ENCODE data around the gene ECM2. TPM values are rescaled to one million over a fixed set of nuclear protein-coding genes. Genes with fewer than 3 reads are reported as not detected.
"Not testable (repeated sequence)": the region's sequence is repeated elsewhere in the genome, so short reads cannot be mapped to it uniquely, and the experiment has no call there.

Gene ECM2
- total RNA-seq: not detected

GRCh38 chr9:92535940-92536850, at the start of gene ECM2:
Gene ECM2, minus strand, starts transcription at chr9:92535990. Its CDS starts 13,124 bp downstream, at chr9:92522866.
- no peak for DNase-seq (ENCODE audit: low read depth in 2 of 3, low spot score in 2 of 3)

- DNase-seq (ENCODE audit: low read depth in 2 of 3, low spot score in 2 of 3): no peak
Measured at GRCh38 chr9:92576175-92576574, 40.4 kb upstream of the ECM2 start.

- not testable (repeated sequence) for DNase-seq (ENCODE audit: low read depth in 2 of 3, low spot score in 2 of 3)
Measured at GRCh38 chr9:92573612-92574011, 37.8 kb upstream of the ECM2 start.

- DNase-seq (ENCODE audit: low read depth in 2 of 3, low spot score in 2 of 3): not testable (repeated sequence)
Measured at GRCh38 chr9:92571871-92572270, 36.1 kb upstream of the ECM2 start.

GRCh38 chr9:92564982-92565381, 29.2 kb upstream of the ECM2 start:
- no peak for DNase-seq (ENCODE audit: low read depth in 2 of 3, low spot score in 2 of 3)

GRCh38 chr9:92564504-92564903, 28.7 kb upstream of the ECM2 start:
- DNase-seq (ENCODE audit: low read depth in 2 of 3, low spot score in 2 of 3): peak in 2 of 3 donors; percentile 29 to 73

GRCh38 chr9:92563116-92564100, 27.6 kb upstream of the ECM2 start:
- DNase-seq (ENCODE audit: low read depth in 2 of 3, low spot score in 2 of 3): peak in 2 of 3 donors; percentile 11 to 62

GRCh38 chr9:92562461-92562967, 26.7 kb upstream of the ECM2 start:
- DNase-seq (ENCODE audit: low read depth in 2 of 3, low spot score in 2 of 3): no peak

- DNase-seq (ENCODE audit: low read depth in 2 of 3, low spot score in 2 of 3): peak in 1 of 3 donors; percentile 8
Measured at GRCh38 chr9:92561374-92562330, 25.9 kb upstream of the ECM2 start.

GRCh38 chr9:92558612-92559374, 23.0 kb upstream of the ECM2 start:
- DNase-seq (ENCODE audit: low read depth in 2 of 3, low spot score in 2 of 3): no peak

GRCh38 chr9:92550765-92551164, 15.0 kb upstream of the ECM2 start:
- DNase-seq (ENCODE audit: low read depth in 2 of 3, low spot score in 2 of 3): no peak

- DNase-seq (ENCODE audit: low read depth in 2 of 3, low spot score in 2 of 3): no peak
Measured at GRCh38 chr9:92547356-92547755, 11.6 kb upstream of the ECM2 start.

GRCh38 chr9:92545002-92545510, 9.3 kb upstream of the ECM2 start:
- DNase-seq (ENCODE audit: low read depth in 2 of 3, low spot score in 2 of 3): no peak

- no peak for DNase-seq (ENCODE audit: low read depth in 2 of 3, low spot score in 2 of 3)
Measured at GRCh38 chr9:92543972-92544371, 8.2 kb upstream of the ECM2 start.

GRCh38 chr9:92538541-92538940, 2.8 kb upstream of the ECM2 start:
- no peak for DNase-seq (ENCODE audit: low read depth in 2 of 3, low spot score in 2 of 3)

GRCh38 chr9:92534674-92535073, 1.1 kb downstream of the ECM2 start:
- no peak for DNase-seq (ENCODE audit: low read depth in 2 of 3, low spot score in 2 of 3)

GRCh38 chr9:92534204-92534603, 1.6 kb downstream of the ECM2 start:
- DNase-seq (ENCODE audit: low read depth in 2 of 3, low spot score in 2 of 3): no peak

GRCh38 chr9:92530893-92531292, 4.9 kb downstream of the ECM2 start:
- no peak for DNase-seq (ENCODE audit: low read depth in 2 of 3, low spot score in 2 of 3)

- DNase-seq (ENCODE audit: low read depth in 2 of 3, low spot score in 2 of 3): no peak
Measured at GRCh38 chr9:92529124-92529523, 6.7 kb downstream of the ECM2 start.
